Upper lobe of right lung (tissue), 1 donor: Measurements from ENCODE around the gene CALCA. TPM values are rescaled to one million over a fixed set of nuclear protein-coding genes. Genes with fewer than 3 reads are reported as not detected.
"Not testable (repeated sequence)": the region's sequence is repeated elsewhere in the genome, so short reads cannot be mapped to it uniquely, and the experiment has no call there.

Source experiments
- ATAC-seq: fragments of 200-7000 bp; cut with Tn5 transposase; one replicate; pipeline ENCODE4 v1.9.1; 2020; ENCODE audit warnings: mild to moderate bottlenecking, moderate library complexity
- DNase-seq: peaks from one replicate; pipeline ENCODE4 v3.0.0-alpha.2; 2020
- H3K27ac ChIP-seq: fragments of 200-600 bp; one replicate; pipeline ENCODE4 v1.8.0; 2022
- H3K27me3 ChIP-seq: fragments of 200-600 bp; one replicate; pipeline ENCODE4 v1.8.0; 2022; ENCODE audit warnings: mild to moderate bottlenecking
- H3K36me3 ChIP-seq: fragments of 200-600 bp; one replicate; pipeline ENCODE4 v1.8.0; 2022
- H3K4me1 ChIP-seq: fragments of 200-600 bp; one replicate; pipeline ENCODE4 v1.8.0; 2022
- H3K4me3 ChIP-seq: fragments of 200-600 bp; one replicate; pipeline ENCODE4 v1.8.0; 2022; ENCODE audit warnings: mild to moderate bottlenecking
- H3K9me3 ChIP-seq: fragments of 200-600 bp; one replicate; pipeline ENCODE4 v1.8.0; 2022
- CTCF ChIP-seq: fragments of 200-600 bp; IDR thresholded peaks from one replicate; pipeline ENCODE4 v1.8.0; 2022; ENCODE audit warnings: antibody characterized with exemption
- intact Hi-C: fragments of 100-400 bp; cut with DNase I; formaldehyde crosslinking; loops from one replicate; pipeline ENCODE4 v1.11.0; 2022
- long read RNA-seq: library from polyadenylated mRNA; unstranded; transcript quantifications from one replicate; pipeline ENCODE4 v2.0.0, GENCODE V29; 2021
- total RNA-seq: library from RNA; stranded (reverse); fragmentation: NEBNext Ultra II Directional; extraction: Animal tissue kit (Norgen Biotek cat#: 25700); gene quantifications from one replicate; pipeline ENCODE4 v1.2.1, GENCODE V29; 2021
- donor health status: DM: no; HTN: yes; CAD: no; lungs with severe emphysema.

Gene CALCA
- not detected for total RNA-seq
- long read RNA-seq: 0 reads

GRCh38 chr11:14971865-14972580, at the start of gene CALCA:
Gene CALCA, minus strand, starts transcription at chr11:14972351. Its CDS starts 1,159 bp downstream, at chr11:14971192.
- ATAC-seq (peak; percentile 5), DNase-seq (no peak)
- intact Hi-C loops: no loop called here
- Histone ChIP-seq H3K27me3 (peaks cover 95% of the 10 kb centered on the region), H3K27ac (no peak within 1 kb of the TSS), H3K4me3 (no peak within 1 kb of the TSS), H3K9me3 (no peaks in the 10 kb centered on the region), H3K36me3 (no peaks in the 10 kb centered on the region), H3K4me1 (peaks cover 31% of the 10 kb centered on the region)
- TF ChIP-seq CTCF: no peak

- Histone ChIP-seq H3K36me3 (no peaks in the 10 kb centered on the region), H3K4me3 (no peak overlapping the region), H3K27me3 (no peaks in the 10 kb centered on the region), H3K9me3 (no peaks in the 10 kb centered on the region), H3K4me1 (no peaks in the 10 kb centered on the region), H3K27ac (no peak overlapping the region)
- TF ChIP-seq CTCF: no peak
- DNase-seq: no peak
- intact Hi-C loops: no loop called here
- no peak for ATAC-seq
Measured at GRCh38 chr11:15016200-15016599, 44.0 kb upstream of the CALCA start.

GRCh38 chr11:15011776-15012345, 39.7 kb upstream of the CALCA start:
- TF ChIP-seq CTCF: no peak
- intact Hi-C loops: no loop called here
- H3K36me3 ChIP-seq: no peaks in the 10 kb centered on the region
- H3K4me1 ChIP-seq: no peaks in the 10 kb centered on the region
- H3K27me3 ChIP-seq: peaks cover 24% of the 10 kb centered on the region
- DNase-seq (no peak), ATAC-seq (no peak)
- no peak overlapping the region for H3K27ac ChIP-seq
- no peak overlapping the region for H3K4me3 ChIP-seq
- no peaks in the 10 kb centered on the region for H3K9me3 ChIP-seq

GRCh38 chr11:15010865-15011264, 38.7 kb upstream of the CALCA start:
- Histone ChIP-seq H3K4me3 (no peak overlapping the region), H3K27me3 (peaks cover 25% of the 10 kb centered on the region), H3K4me1 (no peaks in the 10 kb centered on the region), H3K27ac (no peak overlapping the region), H3K9me3 (no peaks in the 10 kb centered on the region), H3K36me3 (no peaks in the 10 kb centered on the region)
- DNase-seq (no peak), ATAC-seq (no peak)
- no peak for TF ChIP-seq CTCF
- intact Hi-C loops: no loop called here

- Histone ChIP-seq H3K27ac (no peak overlapping the region), H3K4me1 (no peaks in the 10 kb centered on the region), H3K27me3 (peaks cover 25% of the 10 kb centered on the region), H3K4me3 (no peak overlapping the region), H3K36me3 (no peaks in the 10 kb centered on the region), H3K9me3 (no peaks in the 10 kb centered on the region)
- DNase-seq (no peak), ATAC-seq (peak; percentile 35)
- peak; percentile 38 for TF ChIP-seq CTCF
- intact Hi-C loops: no loop called here
Measured at GRCh38 chr11:15006139-15006759, 34.1 kb upstream of the CALCA start.

- H3K4me3 ChIP-seq, DNase-seq, H3K27me3 ChIP-seq, ATAC-seq, H3K36me3 ChIP-seq, H3K9me3 ChIP-seq, intact Hi-C loops, H3K27ac ChIP-seq, H3K4me1 ChIP-seq: not testable (repeated sequence)
Measured at GRCh38 chr11:14988133-14988532, 16.0 kb upstream of the CALCA start.
